GM20000 (cell line): Measurements from ENCODE around the gene CREB3L1.

Experiments
- DNase-seq: peaks from one replicate; pipeline ENCODE4 v3.0.0; 2012; ENCODE audit warnings: low spot score
- TF ChIP-seq, protein P1 (sequence below): IDR thresholded peaks from 2 replicates; pipeline ENCODE4 v1.5.1; 2012; ENCODE audit warnings: mild to moderate bottlenecking, control low read depth; ENCODE audit errors: extremely low read depth, missing control alignments

The CREB3L1 gene

GRCh38 chr11:46275964-46276641 lies 1.4 kb upstream of the CREB3L1 start:
- DNase-seq = no peak

DNA sequence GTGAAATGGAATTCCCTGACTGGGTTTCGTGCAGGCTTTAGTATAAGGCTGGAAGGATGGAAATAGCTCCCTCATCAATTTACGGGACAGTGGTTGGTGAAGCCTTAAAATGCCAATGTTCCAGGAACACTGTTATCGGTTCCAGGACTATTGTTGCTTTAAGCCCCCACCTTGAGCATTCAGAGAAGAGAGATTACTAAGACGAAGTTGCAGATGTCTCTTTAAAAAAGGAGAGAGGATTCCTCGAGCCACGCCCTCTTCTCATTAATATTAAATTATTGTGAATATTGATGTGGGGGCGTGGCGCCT lies 195 bp upstream of the CREB3L1 start:
- peak; percentile 68 for DNase-seq
- TF ChIP-seq, protein P1, sequence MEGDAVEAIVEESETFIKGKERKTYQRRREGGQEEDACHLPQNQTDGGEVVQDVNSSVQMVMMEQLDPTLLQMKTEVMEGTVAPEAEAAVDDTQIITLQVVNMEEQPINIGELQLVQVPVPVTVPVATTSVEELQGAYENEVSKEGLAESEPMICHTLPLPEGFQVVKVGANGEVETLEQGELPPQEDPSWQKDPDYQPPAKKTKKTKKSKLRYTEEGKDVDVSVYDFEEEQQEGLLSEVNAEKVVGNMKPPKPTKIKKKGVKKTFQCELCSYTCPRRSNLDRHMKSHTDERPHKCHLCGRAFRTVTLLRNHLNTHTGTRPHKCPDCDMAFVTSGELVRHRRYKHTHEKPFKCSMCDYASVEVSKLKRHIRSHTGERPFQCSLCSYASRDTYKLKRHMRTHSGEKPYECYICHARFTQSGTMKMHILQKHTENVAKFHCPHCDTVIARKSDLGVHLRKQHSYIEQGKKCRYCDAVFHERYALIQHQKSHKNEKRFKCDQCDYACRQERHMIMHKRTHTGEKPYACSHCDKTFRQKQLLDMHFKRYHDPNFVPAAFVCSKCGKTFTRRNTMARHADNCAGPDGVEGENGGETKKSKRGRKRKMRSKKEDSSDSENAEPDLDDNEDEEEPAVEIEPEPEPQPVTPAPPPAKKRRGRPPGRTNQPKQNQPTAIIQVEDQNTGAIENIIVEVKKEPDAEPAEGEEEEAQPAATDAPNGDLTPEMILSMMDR = no peak

More at GRCh38 chr11:46275964-46276641, 1.4 kb upstream of the CREB3L1 start:
- TF ChIP-seq, protein P1 = no peak

DNA sequence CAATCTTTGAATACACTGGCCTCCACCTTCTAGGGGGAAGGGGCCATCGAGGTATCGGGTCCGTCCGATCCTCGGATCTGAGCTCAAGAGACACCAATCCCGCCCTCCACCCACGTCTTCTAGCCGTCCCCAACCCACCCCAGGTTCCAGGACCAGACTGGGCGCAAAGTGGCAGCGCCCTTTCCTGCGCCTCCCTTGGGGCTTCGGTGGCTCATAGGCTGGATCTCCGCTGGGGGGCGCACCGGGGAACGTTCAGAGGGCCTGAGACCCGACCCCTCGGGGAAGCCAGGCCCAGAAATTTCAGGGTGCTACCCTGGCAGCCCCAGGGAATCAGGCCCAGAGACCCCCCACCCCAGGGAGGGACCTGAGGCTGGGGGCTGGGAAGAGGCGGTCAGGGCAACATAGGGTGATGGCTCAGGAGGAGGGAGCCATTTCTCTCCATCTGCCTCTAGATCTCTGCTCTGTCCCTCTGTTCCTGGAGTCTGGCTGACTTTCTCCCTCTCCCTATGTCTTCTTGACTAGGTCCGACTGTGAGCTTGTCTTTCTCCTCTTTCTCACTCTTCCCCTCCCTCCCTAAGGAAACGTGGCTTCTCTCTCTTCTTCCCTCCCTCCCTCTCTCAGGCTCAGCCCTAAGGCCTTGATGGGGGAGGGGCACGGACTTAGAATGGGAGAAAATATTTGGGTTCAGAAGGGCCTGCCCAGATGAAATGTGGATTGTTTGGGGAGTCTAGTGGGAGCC lies 1.1 kb downstream of the CREB3L1 start:
- TF ChIP-seq, protein P1 = peak; percentile 37
- peak; percentile 75 for DNase-seq

- DNase-seq = no peak
Measured at GRCh38 chr11:46279126-46280099, 2.0 kb downstream of the CREB3L1 start.

DNA sequence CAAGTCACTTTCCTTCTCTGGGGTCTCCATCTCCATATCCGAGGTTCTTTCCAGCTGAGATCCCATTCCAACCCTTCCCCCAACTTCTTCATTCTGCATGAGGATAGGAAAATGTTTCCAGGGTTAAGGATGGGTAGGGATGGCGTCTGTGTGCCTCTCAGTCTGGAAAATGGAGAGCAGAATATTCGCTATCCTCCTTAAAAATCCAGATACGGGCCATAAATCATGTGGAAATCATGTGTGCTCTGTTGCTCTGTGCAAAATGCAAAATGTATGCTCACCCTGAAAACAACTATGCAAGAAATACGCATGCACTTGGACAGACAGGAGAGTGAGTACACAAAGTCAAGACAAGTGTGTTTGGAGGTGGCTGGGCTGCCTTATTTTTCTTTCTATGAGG lies 3.2 kb downstream of the CREB3L1 start:
- no peak for DNase-seq
- TF ChIP-seq, protein P1 = no peak

More at GRCh38 chr11:46279126-46280099, 2.0 kb downstream of the CREB3L1 start:
- TF ChIP-seq, protein P1 = no peak

GRCh38 chr11:46281371-46281831 lies 3.9 kb downstream of the CREB3L1 start:
- DNase-seq = no peak
- TF ChIP-seq, protein P1 = no peak

GRCh38 chr11:46285173-46285572 lies 7.7 kb downstream of the CREB3L1 start:
- TF ChIP-seq, protein P1 = no peak
- DNase-seq = no peak
